HEK293 (cell line): ENCODE data around the gene DYNC1I1.
A peak's percentile ranks its signal among the peaks of the same experiment; 100 is the strongest.

Experiments used
- CTCF ChIA-PET: fragments of 350-600 bp; formaldehyde crosslinking; extraction: SDS; loops from one replicate; lab custom pipeline; 2021; ENCODE audit warnings: antibody characterized with exemption; lab: Yijun Ruan, JAX
- POLR2A ChIA-PET: fragments of 300-600 bp; formaldehyde crosslinking; extraction: SDS; loops from one replicate; lab custom pipeline; 2020; ENCODE audit warnings: antibody characterized with exemption, inconsistent platforms; lab: Yijun Ruan, JAX
- H3K27ac ChIP-seq: fragments of 200-500 bp; sonication (Bioruptor generic); 2 replicates; pipeline ENCODE4 v1.5.1; 2014; ENCODE audit warnings: low read depth, low read length, control low read depth, inconsistent platforms; ENCODE audit errors: extremely low read depth
- H3K36me3 ChIP-seq, 2 experiments: fragments of 200-500 bp in 1 of 2; sonication (Bioruptor generic) in 1 of 2; 1 replicate in 1 of 2; 2 replicates in 1 of 2; pipeline ENCODE4 v1.5.1; 2014 to 2017; ENCODE audit warnings: inconsistent platforms in 2 of 2, low read length in 2 of 2; ENCODE audit not compliant: control insufficient read depth in 2 of 2, insufficient read depth in 1 of 2
- H3K4me1 ChIP-seq: fragments of 200-500 bp; sonication (Bioruptor generic); 2 replicates; pipeline ENCODE4 v1.5.1; 2014; ENCODE audit warnings: mild to moderate bottlenecking, low read length, inconsistent platforms; ENCODE audit not compliant: control insufficient read depth, insufficient read depth
- H3K4me3 ChIP-seq: 2 replicates; pipeline ENCODE4 v1.5.1; 2011; ENCODE audit warnings: low read depth, mild to moderate bottlenecking, control low read depth, low read length, moderate library complexity
- H3K9me3 ChIP-seq: fragments of 200-500 bp; sonication (Bioruptor generic); 2 replicates; pipeline ENCODE4 v1.5.1; 2014; ENCODE audit warnings: low read depth, low read length, inconsistent platforms; ENCODE audit not compliant: control insufficient read depth, insufficient read depth
- GFI1B ChIP-seq: fragments of 450-650 bp; formaldehyde crosslinking; IDR thresholded peaks from 2 replicates; pipeline ENCODE4 v1.5.1; 2016; ENCODE audit warnings: missing biosample characterization, missing genetic modification characterization
- SCRT2 ChIP-seq: fragments of 450-650 bp; formaldehyde crosslinking; IDR thresholded peaks from 2 replicates; pipeline ENCODE4 v1.5.1; 2016; ENCODE audit warnings: missing biosample characterization, missing genetic modification characterization
- ZNF140 ChIP-seq: fragments of 450-650 bp; formaldehyde crosslinking; IDR thresholded peaks from 2 replicates; pipeline ENCODE4 v1.5.1; 2016; ENCODE audit warnings: missing biosample characterization, missing genetic modification characterization
- ZNF16 ChIP-seq: fragments of 450-650 bp; formaldehyde crosslinking; IDR thresholded peaks from 2 replicates; pipeline ENCODE4 v1.5.1; 2016; ENCODE audit warnings: low read depth, missing biosample characterization, missing genetic modification characterization
- ZNF223 ChIP-seq: fragments of 450-650 bp; formaldehyde crosslinking; IDR thresholded peaks from 2 replicates; pipeline ENCODE4 v1.5.1; 2016; ENCODE audit warnings: missing biosample characterization, missing genetic modification characterization
- ZNF239 ChIP-seq: fragments of 450-650 bp; formaldehyde crosslinking; IDR thresholded peaks from 2 replicates; pipeline ENCODE4 v1.5.1; 2016; ENCODE audit warnings: missing biosample characterization, missing genetic modification characterization
- ZNF292 ChIP-seq: fragments of 450-650 bp; formaldehyde crosslinking; IDR thresholded peaks from 2 replicates; pipeline ENCODE4 v1.5.1; 2016; ENCODE audit warnings: low read depth, missing biosample characterization, missing genetic modification characterization, borderline replicate concordance
- ZNF311 ChIP-seq: fragments of 450-650 bp; formaldehyde crosslinking; IDR thresholded peaks from 2 replicates; pipeline ENCODE4 v1.5.1; 2017; ENCODE audit warnings: missing biosample characterization, missing genetic modification characterization, borderline replicate concordance
- TF ChIP-seq, protein P1 (sequence below): fragments of 450-650 bp; formaldehyde crosslinking; IDR thresholded peaks from 2 replicates; pipeline ENCODE4 v1.5.1; 2016; ENCODE audit warnings: missing biosample characterization, missing genetic modification characterization
- TF ChIP-seq, protein P2 (sequence below): fragments of 450-650 bp; formaldehyde crosslinking; IDR thresholded peaks from 2 replicates; pipeline ENCODE4 v1.5.1; 2016; ENCODE audit warnings: missing biosample characterization, missing genetic modification characterization
- TF ChIP-seq, protein P3 (sequence below): fragments of 450-650 bp; formaldehyde crosslinking; IDR thresholded peaks from 2 replicates; pipeline ENCODE4 v1.5.1; 2016; ENCODE audit warnings: missing biosample characterization, missing genetic modification characterization
- TF ChIP-seq, protein P4 (sequence below): fragments of 450-650 bp; formaldehyde crosslinking; IDR thresholded peaks from 2 replicates; pipeline ENCODE4; 2016; ENCODE audit warnings: missing biosample characterization, missing genetic modification characterization
- TF ChIP-seq, protein P5 (sequence below): fragments of 450-650 bp; formaldehyde crosslinking; IDR thresholded peaks from 2 replicates; pipeline ENCODE4 v1.5.1; 2016; ENCODE audit warnings: missing biosample characterization, missing genetic modification characterization

DYNC1I1 gene

DNA sequence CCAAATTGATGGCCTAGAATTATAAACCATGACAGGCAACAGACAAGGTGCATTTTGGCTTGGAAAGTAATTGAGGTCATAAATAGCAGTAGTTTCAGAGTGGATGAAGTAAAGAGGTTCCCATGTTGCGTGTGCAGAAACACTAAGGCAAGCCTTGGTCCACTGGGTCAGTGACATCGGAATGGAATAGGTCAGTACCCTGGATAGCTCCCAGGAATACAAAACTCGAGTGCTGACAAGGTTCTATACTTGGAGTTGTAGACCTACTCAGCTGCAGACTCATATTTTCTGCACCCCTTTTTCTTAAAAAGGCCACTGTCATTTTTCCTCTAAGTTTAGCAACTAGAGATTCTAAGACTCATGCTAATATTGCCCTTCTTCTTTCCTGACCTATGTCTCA is 132.8 kb downstream of the DYNC1I1 start:
- no peak overlapping the region for H3K4me3 ChIP-seq
- POLR2A ChIA-PET = no interaction called here
- no peaks in the 10 kb centered on the region for H3K4me1 ChIP-seq
- CTCF ChIA-PET = interaction anchor here (0.9 to 6.9 kb wide), 3 partner anchors 12 to 1199 kb away, joined by 3 to 27 read pairs (median 4); no protein-coding TSS in a partner anchor
- TF ChIP-seq, protein P1, sequence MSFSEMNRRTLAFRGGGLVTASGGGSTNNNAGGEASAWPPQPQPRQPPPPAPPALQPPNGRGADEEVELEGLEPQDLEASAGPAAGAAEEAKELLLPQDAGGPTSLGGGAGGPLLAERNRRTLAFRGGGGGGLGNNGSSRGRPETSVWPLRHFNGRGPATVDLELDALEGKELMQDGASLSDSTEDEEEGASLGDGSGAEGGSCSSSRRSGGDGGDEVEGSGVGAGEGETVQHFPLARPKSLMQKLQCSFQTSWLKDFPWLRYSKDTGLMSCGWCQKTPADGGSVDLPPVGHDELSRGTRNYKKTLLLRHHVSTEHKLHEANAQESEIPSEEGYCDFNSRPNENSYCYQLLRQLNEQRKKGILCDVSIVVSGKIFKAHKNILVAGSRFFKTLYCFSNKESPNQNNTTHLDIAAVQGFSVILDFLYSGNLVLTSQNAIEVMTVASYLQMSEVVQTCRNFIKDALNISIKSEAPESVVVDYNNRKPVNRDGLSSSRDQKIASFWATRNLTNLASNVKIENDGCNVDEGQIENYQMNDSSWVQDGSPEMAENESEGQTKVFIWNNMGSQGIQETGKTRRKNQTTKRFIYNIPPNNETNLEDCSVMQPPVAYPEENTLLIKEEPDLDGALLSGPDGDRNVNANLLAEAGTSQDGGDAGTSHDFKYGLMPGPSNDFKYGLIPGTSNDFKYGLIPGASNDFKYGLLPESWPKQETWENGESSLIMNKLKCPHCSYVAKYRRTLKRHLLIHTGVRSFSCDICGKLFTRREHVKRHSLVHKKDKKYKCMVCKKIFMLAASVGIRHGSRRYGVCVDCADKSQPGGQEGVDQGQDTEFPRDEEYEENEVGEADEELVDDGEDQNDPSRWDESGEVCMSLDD (tag by site-specific recombination) = no peak
- no peak for TF ChIP-seq ZNF140 (tag by site-specific recombination)
- TF ChIP-seq, protein P2, sequence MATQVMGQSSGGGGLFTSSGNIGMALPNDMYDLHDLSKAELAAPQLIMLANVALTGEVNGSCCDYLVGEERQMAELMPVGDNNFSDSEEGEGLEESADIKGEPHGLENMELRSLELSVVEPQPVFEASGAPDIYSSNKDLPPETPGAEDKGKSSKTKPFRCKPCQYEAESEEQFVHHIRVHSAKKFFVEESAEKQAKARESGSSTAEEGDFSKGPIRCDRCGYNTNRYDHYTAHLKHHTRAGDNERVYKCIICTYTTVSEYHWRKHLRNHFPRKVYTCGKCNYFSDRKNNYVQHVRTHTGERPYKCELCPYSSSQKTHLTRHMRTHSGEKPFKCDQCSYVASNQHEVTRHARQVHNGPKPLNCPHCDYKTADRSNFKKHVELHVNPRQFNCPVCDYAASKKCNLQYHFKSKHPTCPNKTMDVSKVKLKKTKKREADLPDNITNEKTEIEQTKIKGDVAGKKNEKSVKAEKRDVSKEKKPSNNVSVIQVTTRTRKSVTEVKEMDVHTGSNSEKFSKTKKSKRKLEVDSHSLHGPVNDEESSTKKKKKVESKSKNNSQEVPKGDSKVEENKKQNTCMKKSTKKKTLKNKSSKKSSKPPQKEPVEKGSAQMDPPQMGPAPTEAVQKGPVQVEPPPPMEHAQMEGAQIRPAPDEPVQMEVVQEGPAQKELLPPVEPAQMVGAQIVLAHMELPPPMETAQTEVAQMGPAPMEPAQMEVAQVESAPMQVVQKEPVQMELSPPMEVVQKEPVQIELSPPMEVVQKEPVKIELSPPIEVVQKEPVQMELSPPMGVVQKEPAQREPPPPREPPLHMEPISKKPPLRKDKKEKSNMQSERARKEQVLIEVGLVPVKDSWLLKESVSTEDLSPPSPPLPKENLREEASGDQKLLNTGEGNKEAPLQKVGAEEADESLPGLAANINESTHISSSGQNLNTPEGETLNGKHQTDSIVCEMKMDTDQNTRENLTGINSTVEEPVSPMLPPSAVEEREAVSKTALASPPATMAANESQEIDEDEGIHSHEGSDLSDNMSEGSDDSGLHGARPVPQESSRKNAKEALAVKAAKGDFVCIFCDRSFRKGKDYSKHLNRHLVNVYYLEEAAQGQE (tag by site-specific recombination) = peak; percentile 96
- TF ChIP-seq ZNF311 = no peak
- TF ChIP-seq, protein P3, sequence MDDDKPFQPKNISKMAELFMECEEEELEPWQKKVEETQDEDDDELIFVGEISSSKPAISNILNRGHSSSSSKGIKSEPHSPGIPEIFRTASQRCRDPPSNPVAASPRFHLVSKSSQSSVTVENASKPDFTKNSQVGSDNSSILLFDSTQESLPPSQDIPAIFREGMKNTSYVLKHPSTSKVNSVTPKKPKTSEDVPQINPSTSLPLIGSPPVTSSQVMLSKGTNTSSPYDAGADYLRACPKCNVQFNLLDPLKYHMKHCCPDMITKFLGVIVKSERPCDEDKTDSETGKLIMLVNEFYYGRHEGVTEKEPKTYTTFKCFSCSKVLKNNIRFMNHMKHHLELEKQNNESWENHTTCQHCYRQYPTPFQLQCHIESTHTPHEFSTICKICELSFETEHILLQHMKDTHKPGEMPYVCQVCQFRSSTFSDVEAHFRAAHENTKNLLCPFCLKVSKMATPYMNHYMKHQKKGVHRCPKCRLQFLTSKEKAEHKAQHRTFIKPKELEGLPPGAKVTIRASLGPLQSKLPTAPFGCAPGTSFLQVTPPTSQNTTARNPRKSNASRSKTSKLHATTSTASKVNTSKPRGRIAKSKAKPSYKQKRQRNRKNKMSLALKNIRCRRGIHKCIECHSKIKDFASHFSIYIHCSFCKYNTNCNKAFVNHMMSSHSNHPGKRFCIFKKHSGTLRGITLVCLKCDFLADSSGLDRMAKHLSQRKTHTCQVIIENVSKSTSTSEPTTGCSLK (tag by site-specific recombination) = no peak
- no peak for TF ChIP-seq ZNF292 (tag by site-specific recombination)
- 0 out of 2 replicates have a peak, but pooled peaks have one; percentile 23 for TF ChIP-seq SCRT2 (tag by site-specific recombination)
- TF ChIP-seq, all 188 proteins: peak for 2
- H3K36me3 ChIP-seq = no peaks in the 10 kb centered on the region
- H3K9me3 ChIP-seq = no peaks in the 10 kb centered on the region
- H3K27ac ChIP-seq = no peak overlapping the region

DNA sequence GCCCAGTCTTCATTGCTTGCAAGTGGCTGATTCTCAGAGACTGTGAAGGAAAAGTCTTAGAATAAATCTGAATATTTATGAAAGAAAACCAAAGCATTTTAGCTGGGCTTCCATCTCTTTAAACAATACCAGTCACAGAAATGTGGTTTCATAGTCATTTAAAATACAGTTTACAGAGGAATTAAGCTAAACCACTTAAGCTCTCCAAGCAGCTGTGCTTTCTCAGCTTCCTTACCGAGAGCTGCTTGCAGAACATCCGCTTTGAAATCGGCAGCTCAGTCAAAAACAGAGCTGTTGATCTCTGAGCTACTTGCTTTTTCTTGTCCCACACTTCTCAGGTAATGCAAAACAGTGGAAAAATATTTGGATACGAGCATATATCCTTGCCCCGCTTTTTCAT is 134.5 kb downstream of the DYNC1I1 start:
- ChIA-PET POLR2A (no interaction called here), CTCF (interaction anchor here (6.9 kb wide), 1 partner anchor 10 kb away, joined by 27 read pairs; no protein-coding TSS in a partner anchor)

More for the DNA sequence above, 134.5 kb downstream of the DYNC1I1 start:
- Histone ChIP-seq H3K36me3 (no peaks in the 10 kb centered on the region), H3K27ac (no peak overlapping the region), H3K4me1 (no peaks in the 10 kb centered on the region), H3K4me3 (no peak overlapping the region), H3K9me3 (no peaks in the 10 kb centered on the region)
- TF ChIP-seq ZNF16 (no peak), GFI1B (no peak), ZNF239 (no peak), ZNF223 (tag by site-specific recombination) (no peak)
- TF ChIP-seq, protein P4, sequence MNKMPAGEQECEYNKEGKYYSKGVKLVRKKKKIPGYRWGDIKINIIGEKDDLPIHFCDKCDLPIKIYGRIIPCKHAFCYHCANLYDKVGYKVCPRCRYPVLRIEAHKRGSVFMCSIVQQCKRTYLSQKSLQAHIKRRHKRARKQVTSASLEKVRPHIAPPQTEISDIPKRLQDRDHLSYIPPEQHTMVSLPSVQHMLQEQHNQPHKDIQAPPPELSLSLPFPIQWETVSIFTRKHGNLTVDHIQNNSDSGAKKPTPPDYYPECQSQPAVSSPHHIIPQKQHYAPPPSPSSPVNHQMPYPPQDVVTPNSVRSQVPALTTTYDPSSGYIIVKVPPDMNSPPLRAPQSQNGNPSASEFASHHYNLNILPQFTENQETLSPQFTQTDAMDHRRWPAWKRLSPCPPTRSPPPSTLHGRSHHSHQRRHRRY (tag by site-specific recombination) = no peak
- TF ChIP-seq, protein P5, sequence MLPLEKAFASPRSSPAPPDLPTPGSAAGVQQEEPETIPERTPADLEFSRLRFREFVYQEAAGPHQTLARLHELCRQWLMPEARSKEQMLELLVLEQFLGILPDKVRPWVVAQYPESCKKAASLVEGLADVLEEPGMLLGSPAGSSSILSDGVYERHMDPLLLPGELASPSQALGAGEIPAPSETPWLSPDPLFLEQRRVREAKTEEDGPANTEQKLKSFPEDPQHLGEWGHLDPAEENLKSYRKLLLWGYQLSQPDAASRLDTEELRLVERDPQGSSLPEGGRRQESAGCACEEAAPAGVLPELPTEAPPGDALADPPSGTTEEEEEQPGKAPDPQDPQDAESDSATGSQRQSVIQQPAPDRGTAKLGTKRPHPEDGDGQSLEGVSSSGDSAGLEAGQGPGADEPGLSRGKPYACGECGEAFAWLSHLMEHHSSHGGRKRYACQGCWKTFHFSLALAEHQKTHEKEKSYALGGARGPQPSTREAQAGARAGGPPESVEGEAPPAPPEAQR = no peak
